HG03378 (cell line): ENCODE results near the gene CHRNA3.

Experiments used
- ATAC-seq: cut with Tn5 transposase; IDR thresholded peaks from one replicate; pipeline ENCODE4 v1.9.1; 2021; ENCODE audit warnings: mild to moderate bottlenecking, moderate library complexity; ENCODE audit not compliant: unreplicated experiment

Gene CHRNA3

GRCh38 chr15:78620527-78621421, at the start of gene CHRNA3:
TSS of gene CHRNA3 (minus strand) at chr15:78620996. CDS start at chr15:78620794, 202 bp downstream.
- no peak for ATAC-seq

- ATAC-seq: no peak
Observed at GRCh38 chr15:78668987-78669386, 48.2 kb upstream of the CHRNA3 start.

GRCh38 chr15:78667578-78668236, 46.9 kb upstream of the CHRNA3 start:
- ATAC-seq: no peak

- ATAC-seq: no peak
Observed at GRCh38 chr15:78666010-78666409, 45.2 kb upstream of the CHRNA3 start.

GRCh38 chr15:78663703-78664102, 42.9 kb upstream of the CHRNA3 start:
- ATAC-seq: no peak

- no peak for ATAC-seq
Observed at GRCh38 chr15:78662028-78662427, 41.2 kb upstream of the CHRNA3 start.

GRCh38 chr15:78661001-78661400, 40.2 kb upstream of the CHRNA3 start:
- no peak for ATAC-seq

- no peak for ATAC-seq
Observed at GRCh38 chr15:78660584-78660983, 39.8 kb upstream of the CHRNA3 start.

- ATAC-seq: no peak
Observed at GRCh38 chr15:78658823-78659222, 38.0 kb upstream of the CHRNA3 start.

- ATAC-seq: no peak
Observed at GRCh38 chr15:78654272-78654671, 33.5 kb upstream of the CHRNA3 start.

GRCh38 chr15:78651930-78652615, 31.3 kb upstream of the CHRNA3 start:
- ATAC-seq: no peak

GRCh38 chr15:78651007-78651406, 30.2 kb upstream of the CHRNA3 start:
- ATAC-seq: no peak

GRCh38 chr15:78650022-78650421, 29.2 kb upstream of the CHRNA3 start:
- no peak for ATAC-seq

GRCh38 chr15:78645009-78645408, 24.2 kb upstream of the CHRNA3 start:
- ATAC-seq: no peak

- no peak for ATAC-seq
Observed at GRCh38 chr15:78642331-78642730, 21.5 kb upstream of the CHRNA3 start.

- no peak for ATAC-seq
Observed at GRCh38 chr15:78641749-78642275, 21.0 kb upstream of the CHRNA3 start.

- ATAC-seq: no peak
Observed at GRCh38 chr15:78641102-78641748, 20.4 kb upstream of the CHRNA3 start, which contains the start of gene CHRNB4. TSS of gene CHRNB4 (minus strand) at chr15:78641210. CDS start at chr15:78641133, 77 bp downstream.

GRCh38 chr15:78640527-78641101, 19.8 kb upstream of the CHRNA3 start:
- ATAC-seq: no peak

- ATAC-seq: no peak
Observed at GRCh38 chr15:78638658-78639314, 18.0 kb upstream of the CHRNA3 start.
